ENCODE data around the gene HEPHL1.
"Not testable (repeated sequence)": the region's sequence is repeated elsewhere in the genome, so short reads cannot be mapped to it uniquely, and the experiment has no call there.

Gene HEPHL1

GRCh38 chr11:94091091-94091490 lies 69.9 kb downstream of the HEPHL1 start:
- DNase-seq = no peak

GRCh38 chr11:94100253-94100652 lies 79.1 kb downstream of the HEPHL1 start:
- no peak for DNase-seq

- no peak for DNase-seq
Observed at GRCh38 chr11:94103471-94103870, 82.3 kb downstream of the HEPHL1 start.

- no peak for DNase-seq
Observed at GRCh38 chr11:94104734-94105133, 83.6 kb downstream of the HEPHL1 start.

- DNase-seq = no peak
Observed at GRCh38 chr11:94106716-94107115, 85.6 kb downstream of the HEPHL1 start.

GRCh38 chr11:94107363-94107762 lies 86.2 kb downstream of the HEPHL1 start:
- no peak for DNase-seq

GRCh38 chr11:94111241-94111640 lies 90.1 kb downstream of the HEPHL1 start:
- DNase-seq = no peak

- no peak for DNase-seq
Observed at GRCh38 chr11:94111660-94112059, 90.5 kb downstream of the HEPHL1 start.

- no peak for DNase-seq
Observed at GRCh38 chr11:94112206-94112953, 91.2 kb downstream of the HEPHL1 start.

- DNase-seq = no peak
Observed at GRCh38 chr11:94117197-94117574, 96.0 kb downstream of the HEPHL1 start.

- DNase-seq = no peak
Observed at GRCh38 chr11:94117871-94118270, 96.7 kb downstream of the HEPHL1 start.

- not testable (repeated sequence) for DNase-seq
Observed at GRCh38 chr11:94119676-94120075, 98.5 kb downstream of the HEPHL1 start.

- not testable (repeated sequence) for DNase-seq
Observed at GRCh38 chr11:94120516-94120915, 99.4 kb downstream of the HEPHL1 start.

- no peak for DNase-seq
Observed at GRCh38 chr11:94120946-94121345, 99.8 kb downstream of the HEPHL1 start.

GRCh38 chr11:94125407-94126115 lies 104.4 kb downstream of the HEPHL1 start:
- no peak for DNase-seq

- DNase-seq = no peak
Observed at GRCh38 chr11:94127638-94128037, 106.5 kb downstream of the HEPHL1 start.

- peak; percentile 64 for DNase-seq
Observed at GRCh38 chr11:94128291-94128745, 107.2 kb downstream of the HEPHL1 start.

GRCh38 chr11:94128746-94129511 lies 107.8 kb downstream of the HEPHL1 start, which contains the start of gene PANX1:
PANX1 (plus strand) TSS chr11:94128841; CDS start chr11:94129313, 472 bp downstream.
- peak; percentile 73 for DNase-seq

- no peak for DNase-seq
Observed at GRCh38 chr11:94129512-94130297, 108.6 kb downstream of the HEPHL1 start.

GRCh38 chr11:94130298-94131046 lies 109.3 kb downstream of the HEPHL1 start:
- DNase-seq = no peak

- no peak for DNase-seq
Observed at GRCh38 chr11:94131047-94131717, 110.0 kb downstream of the HEPHL1 start.
